H9 (cell line): ENCODE measurements around the gene ZNF503. TPM values are rescaled to one million over a fixed set of nuclear protein-coding genes. Genes with fewer than 3 reads are reported as not detected.

Source experiments
- DNase-seq: peaks from one replicate; pipeline ENCODE4 v3.0.0-alpha.2; 2017
- H2AFZ ChIP-seq: one replicate; pipeline ENCODE4 v1.6.1; 2013; ENCODE audit warnings: mild to moderate bottlenecking, low read length, control low read depth, moderate library complexity
- H2AK5ac ChIP-seq: 2 replicates; pipeline ENCODE4 v1.6.1; 2013; ENCODE audit warnings: low read length, control low read depth, mixed read lengths; ENCODE audit not compliant: insufficient read length
- H2BK120ac ChIP-seq: one replicate; pipeline ENCODE4 v1.6.1; 2013; ENCODE audit warnings: low read depth, mild to moderate bottlenecking, low read length, control low read depth, inconsistent platforms; ENCODE audit not compliant: poor library complexity, severe bottlenecking
- H2BK12ac ChIP-seq: 2 replicates; pipeline ENCODE4 v1.6.1; 2013; ENCODE audit warnings: low read length, control low read depth, mixed read lengths, low read depth; ENCODE audit not compliant: insufficient read length
- H2BK15ac ChIP-seq: 2 replicates; pipeline ENCODE4 v1.6.1; 2013; ENCODE audit warnings: low read depth, low read length, control low read depth
- H2BK20ac ChIP-seq: one replicate; pipeline ENCODE4 v1.6.1; 2013; ENCODE audit warnings: low read depth, mild to moderate bottlenecking, low read length, control low read depth, inconsistent platforms; ENCODE audit not compliant: poor library complexity, severe bottlenecking
- H2BK5ac ChIP-seq: 2 replicates; pipeline ENCODE4 v1.6.1; 2013; ENCODE audit warnings: low read length, control low read depth, mixed read lengths; ENCODE audit not compliant: insufficient read length
- H3K14ac ChIP-seq: 2 replicates; pipeline ENCODE4 v1.6.1; 2013; ENCODE audit warnings: low read length, control low read depth; ENCODE audit not compliant: insufficient read depth
- H3K18ac ChIP-seq: 2 replicates; pipeline ENCODE4 v1.6.1; 2013; ENCODE audit warnings: low read depth, mild to moderate bottlenecking, mixed read lengths, low read length, control low read depth; ENCODE audit not compliant: insufficient read length
- H3K23ac ChIP-seq: 2 replicates; pipeline ENCODE4 v1.6.1; 2013; ENCODE audit warnings: low read length, control low read depth, mixed read lengths, low read depth; ENCODE audit not compliant: insufficient read length
- H3K23me2 ChIP-seq: 2 replicates; pipeline ENCODE4 v1.6.1; 2013; ENCODE audit warnings: low read depth, mild to moderate bottlenecking, mixed read lengths, low read length, control low read depth; ENCODE audit not compliant: insufficient read length, poor library complexity, severe bottlenecking
- H3K27ac ChIP-seq: 2 replicates; pipeline ENCODE4 v1.5.1; 2013; ENCODE audit warnings: low read length, control low read depth, mixed read lengths, low read depth; ENCODE audit not compliant: insufficient read length
- H3K27me3 ChIP-seq: 2 replicates; pipeline ENCODE4 v1.6.1; 2013; ENCODE audit warnings: low read length, control low read depth, inconsistent platforms; ENCODE audit not compliant: insufficient read depth
- H3K4ac ChIP-seq: 2 replicates; pipeline ENCODE4 v1.6.1; 2013; ENCODE audit warnings: low read depth, mild to moderate bottlenecking, control low read depth, inconsistent platforms, low read length, moderate library complexity
- H3K4me1 ChIP-seq: 2 replicates; pipeline ENCODE4 v1.6.1; 2013; ENCODE audit warnings: low read length, control low read depth, inconsistent platforms; ENCODE audit not compliant: insufficient read depth
- H3K4me2 ChIP-seq: 2 replicates; pipeline ENCODE4 v1.6.1; 2013; ENCODE audit warnings: low read length, control low read depth, mixed read lengths; ENCODE audit not compliant: insufficient read length, insufficient read depth
- H3K56ac ChIP-seq: 2 replicates; pipeline ENCODE4 v1.6.1; 2013; ENCODE audit warnings: low read depth, mild to moderate bottlenecking, mixed read lengths, low read length, control low read depth; ENCODE audit not compliant: insufficient read length
- H3K79me1 ChIP-seq: 2 replicates; pipeline ENCODE4 v1.6.1; 2013; ENCODE audit warnings: low read depth, mild to moderate bottlenecking, moderate library complexity, low read length, control low read depth, inconsistent platforms; ENCODE audit not compliant: insufficient read depth, poor library complexity, severe bottlenecking
- H3K79me2 ChIP-seq: 2 replicates; pipeline ENCODE4 v1.6.1; 2013; ENCODE audit warnings: low read length, control low read depth, inconsistent platforms; ENCODE audit not compliant: insufficient read depth
- H3K9ac ChIP-seq: 2 replicates; pipeline ENCODE4 v1.6.1; 2013; ENCODE audit warnings: low read length, control low read depth, mixed read lengths; ENCODE audit not compliant: insufficient read length; ENCODE audit errors: extremely low read depth
- H3K9me3 ChIP-seq: one replicate; pipeline ENCODE4 v1.6.1; 2013; ENCODE audit warnings: low read depth, low read length, inconsistent platforms; ENCODE audit not compliant: control insufficient read depth
- H3T11ph ChIP-seq: one replicate; pipeline ENCODE4 v1.6.1; 2013; ENCODE audit warnings: mild to moderate bottlenecking, low read length, control low read depth, inconsistent platforms
- H4K20me1 ChIP-seq: one replicate; pipeline ENCODE4 v1.6.1; 2013; ENCODE audit not compliant: control insufficient read depth, insufficient read length, insufficient read depth
- H4K5ac ChIP-seq: 2 replicates; pipeline ENCODE4 v1.6.1; 2013; ENCODE audit warnings: low read depth, mild to moderate bottlenecking, mixed read lengths, low read length, control low read depth; ENCODE audit not compliant: insufficient read length
- H4K8ac ChIP-seq: replicated peaks from 2 replicates; pipeline ENCODE4 v1.6.1; 2013; ENCODE audit warnings: low read length, control low read depth, mixed read lengths, low read depth; ENCODE audit not compliant: insufficient read length
- H4K91ac ChIP-seq: 2 replicates; pipeline ENCODE4 v1.6.1; 2013; ENCODE audit warnings: low read depth, mild to moderate bottlenecking, moderate library complexity, mixed read lengths, low read length, control low read depth; ENCODE audit not compliant: insufficient read length
- H3K27ac Mint-ChIP-seq, 3 experiments: 2 replicates in 2 of 3; 3 replicates in 1 of 3; pipeline ENCODE4 v1.8.0; 2020 to 2021; ENCODE audit warnings: mixed read lengths in 3 of 3, mild to moderate bottlenecking in 1 of 3, moderate library complexity in 1 of 3
- H3K27me3 Mint-ChIP-seq: 2 replicates; pipeline ENCODE4 v1.8.0; 2021; ENCODE audit warnings: low read depth, mild to moderate bottlenecking, moderate library complexity, mixed read lengths
- H3K36me3 Mint-ChIP-seq, 3 experiments: 2 replicates in 2 of 3; 3 replicates in 1 of 3; pipeline ENCODE4 v1.8.0; 2020 to 2021; ENCODE audit warnings: low read depth in 3 of 3, mixed read lengths in 3 of 3; ENCODE audit not compliant: insufficient read depth in 1 of 3
- H3K4me1 Mint-ChIP-seq, 2 experiments: 2 replicates each; pipeline ENCODE4 v1.8.0; 2020; ENCODE audit warnings: mixed read lengths in 2 of 2
- H3K4me3 Mint-ChIP-seq, 2 experiments: 2 replicates in 1 of 2; 3 replicates in 1 of 2; pipeline ENCODE4 v1.8.0; 2020 to 2021; ENCODE audit warnings: mild to moderate bottlenecking in 2 of 2, mixed read lengths in 2 of 2, moderate library complexity in 1 of 2
- H3K9me3 Mint-ChIP-seq, 2 experiments: 2 replicates in 1 of 2; 3 replicates in 1 of 2; pipeline ENCODE4 v1.8.0; 2020; ENCODE audit warnings: mild to moderate bottlenecking in 2 of 2, mixed read lengths in 2 of 2, moderate library complexity in 1 of 2
- CTCF ChIP-seq: fragments of 200-600 bp; sonication (generic); conservative IDR thresholded peaks from 3 replicates; pipeline ENCODE4 v1.8.0; 2021; ENCODE audit warnings: antibody characterized with exemption, mild to moderate bottlenecking
- WGBS: extraction: QIAGEN DNeasy Blood & Tissue Kit; methylation state at CpG from one replicate; pipeline ENCODE4 v1.1.7; 2013; ENCODE audit warnings: missing lambda C conversion rate, low lambda C conversion rate, mixed read lengths; ENCODE audit not compliant: insufficient read length; ENCODE audit errors: extremely low coverage; 5-methylcytosine and 5-hydroxymethylcytosine counted together
- total RNA-seq: library from RNA; stranded (reverse); gene quantifications from 2 replicates; pipeline ENCODE4 v1.2.1, GENCODE V29; 2021

ZNF503 gene
- total RNA-seq, 1 experiment from 2014 or later, result 0.09 TPM

DNA sequence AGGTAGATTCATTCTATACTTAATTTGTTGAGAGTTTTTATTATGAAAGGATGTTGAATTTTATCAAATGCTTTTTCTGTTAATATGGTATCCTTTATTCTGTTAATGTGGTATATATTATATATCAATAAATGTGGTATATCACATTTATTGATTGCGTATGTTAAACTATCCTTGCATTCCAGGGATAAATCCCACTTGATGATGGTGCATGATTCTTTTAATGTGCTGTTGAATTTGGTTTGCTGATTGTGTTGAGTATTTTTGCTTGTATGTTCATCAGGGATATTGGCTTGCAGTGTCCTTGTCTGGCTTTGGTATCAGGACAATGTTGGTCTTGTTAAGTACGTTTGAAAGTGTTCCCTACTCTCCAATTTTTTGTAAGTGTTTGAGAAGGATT, 41.8 kb upstream of the ZNF503 start:
- Mint-ChIP-seq H3K9me3 (peaks cover 24 to 28% of the 10 kb centered on the region in 2 experiments), H3K27me3 (peaks cover 64% of the 10 kb centered on the region), H3K36me3 (peaks cover 0 to 19% (median 0%) of the 10 kb centered on the region in 3 experiments; a peak in 3 of 7 replicates), H3K4me1 (peaks cover 11 to 17% of the 10 kb centered on the region in 2 experiments), H3K27ac (no peak overlapping the region), H3K4me3 (no peak overlapping the region)
- no peaks in the 10 kb centered on the region for H3K79me1 ChIP-seq
- no peak overlapping the region for H3T11ph ChIP-seq
- H4K5ac ChIP-seq, result no peak overlapping the region
- H4K20me1 ChIP-seq, result no peaks in the 10 kb centered on the region
- H2AK5ac ChIP-seq, result no peak overlapping the region
- no peaks in the 10 kb centered on the region for H3K79me2 ChIP-seq
- no peak overlapping the region for H2BK12ac ChIP-seq
- no peak overlapping the region for H3K56ac ChIP-seq
- no peaks in the 10 kb centered on the region for H3K23me2 ChIP-seq
- H2AFZ ChIP-seq, result no peak overlapping the region
- H3K27ac ChIP-seq, result no peak overlapping the region
- H3K14ac ChIP-seq, result no peak overlapping the region
- no peak for DNase-seq
- H3K18ac ChIP-seq, result no peak overlapping the region
- no peak for TF ChIP-seq CTCF
- H3K23ac ChIP-seq, result no peak overlapping the region
- no peak overlapping the region for H3K4ac ChIP-seq
- no peak overlapping the region for H2BK15ac ChIP-seq
- H2BK20ac ChIP-seq, result no peak overlapping the region
- WGBS, result no CpG with 5 or more reads among the region's 2 CpGs
- H4K91ac ChIP-seq, result no peak overlapping the region
- peaks cover 5% of the 10 kb centered on the region; the same call in 1 of the 2 replicates for H3K27me3 ChIP-seq
- H4K8ac ChIP-seq, result no peak overlapping the region
- no peaks in the 10 kb centered on the region for H3K9me3 ChIP-seq
- no peak overlapping the region for H2BK5ac ChIP-seq
- no peak overlapping the region for H3K4me2 ChIP-seq
- H3K9ac ChIP-seq, result no peak overlapping the region
- peaks cover 2% of the 10 kb centered on the region; the same call in 1 of the 2 replicates for H3K4me1 ChIP-seq
- H2BK120ac ChIP-seq, result no peak overlapping the region
